H1 (cell line): ENCODE measurements around the gene ANGPTL4. TPM values are rescaled to one million over a fixed set of nuclear protein-coding genes. Genes with fewer than 3 reads are reported as not detected.

Source experiments
- CTCF ChIA-PET: fragments of 300-600 bp; sonication (Branson Sonifier 250); formaldehyde crosslinking; loops from one replicate; lab custom pipeline; 2021; ENCODE audit not compliant: partially characterized antibody; lab: Charles Lee
- POLR2A ChIA-PET: fragments of 300-600 bp; sonication (Branson Sonifier 250); formaldehyde crosslinking; loops from one replicate; lab custom pipeline; 2021; ENCODE audit warnings: inconsistent platforms; ENCODE audit not compliant: partially characterized antibody; lab: Charles Lee
- DNase-seq, 2 experiments: peaks; one replicate each; pipeline versions ENCODE4 v3.0.0 to v3.0.0-alpha.2; 2010 to 2022; ENCODE audit warnings: low spot score in 2 of 2, low read depth in 1 of 2, mixed read lengths in 1 of 2
- FAIRE-seq: peaks from 2 replicates; lab custom pipeline; 2011; peaks lifted over from hg19 to GRCh38; lab: Jason Lieb, UNC
- H2AFZ ChIP-seq: 2 replicates; pipeline ENCODE4 v1.8.1; 2012; ENCODE audit warnings: low read length, inconsistent platforms
- H2AK5ac ChIP-seq: 2 replicates; pipeline ENCODE4 v1.6.1; 2013; ENCODE audit warnings: low read depth, low read length
- H2BK120ac ChIP-seq: replicated peaks from 2 replicates; pipeline ENCODE3; 2013; ENCODE audit warnings: low read depth, low read length, inconsistent platforms
- H2BK12ac ChIP-seq: 2 replicates; pipeline ENCODE4 v1.6.1; 2013; ENCODE audit warnings: low read depth, low read length
- H2BK15ac ChIP-seq: 2 replicates; pipeline ENCODE4 v1.6.1; 2013; ENCODE audit warnings: low read length
- H2BK20ac ChIP-seq: 2 replicates; pipeline ENCODE4 v1.6.1; 2013; ENCODE audit warnings: low read length
- H2BK5ac ChIP-seq: 2 replicates; pipeline ENCODE4 v1.6.1; 2013; ENCODE audit warnings: low read depth, low read length
- H3K14ac ChIP-seq: 2 replicates; pipeline ENCODE4 v1.6.1; 2013; ENCODE audit warnings: inconsistent platforms; ENCODE audit not compliant: insufficient read length
- H3K18ac ChIP-seq: 2 replicates; pipeline ENCODE4 v1.6.1; 2013; ENCODE audit warnings: low read length; ENCODE audit errors: extremely low read depth
- H3K23ac ChIP-seq: 2 replicates; pipeline ENCODE4 v1.6.1; 2013; ENCODE audit warnings: inconsistent platforms; ENCODE audit not compliant: insufficient read length
- H3K23me2 ChIP-seq: 2 replicates; pipeline ENCODE4 v1.6.1; 2013; ENCODE audit warnings: low read depth, low read length
- H3K27ac ChIP-seq: 2 replicates; pipeline ENCODE4 v1.6.1; 2011; ENCODE audit warnings: low read depth, low read length, inconsistent platforms
- H3K27me3 ChIP-seq, 4 experiments: replicated peaks in 1 of 4; 1 replicate in 1 of 4; 2 replicates in 3 of 4; pipeline versions ENCODE4 v1.6.1 to v1.8.1; 2011 to 2013; ENCODE audit warnings: low read length in 3 of 4, mild to moderate bottlenecking in 3 of 4, inconsistent platforms in 2 of 4, mixed read lengths in 2 of 4, moderate library complexity in 1 of 4; ENCODE audit not compliant: control insufficient read depth in 3 of 4, insufficient read depth in 3 of 4; ENCODE audit errors: extremely low read depth in 1 of 4
- H3K36me3 ChIP-seq, 4 experiments: 2 replicates each; pipeline versions ENCODE4 v1.6.1 to v1.8.1; 2011 to 2013; ENCODE audit warnings: mild to moderate bottlenecking in 4 of 4, low read length in 3 of 4, moderate library complexity in 2 of 4, control low read depth in 1 of 4, inconsistent platforms in 1 of 4; ENCODE audit not compliant: insufficient read depth in 4 of 4, control insufficient read depth in 2 of 4
- H3K4ac ChIP-seq: replicated peaks from 2 replicates; pipeline ENCODE3; 2013; ENCODE audit warnings: low read length, low read depth, mixed read lengths, inconsistent platforms; ENCODE audit not compliant: insufficient read length
- H3K4me1 ChIP-seq, 4 experiments: replicated peaks in 1 of 4; 1 replicate in 1 of 4; 2 replicates in 3 of 4; pipeline versions ENCODE4 v1.6.1 to v1.8.1; 2011 to 2013; ENCODE audit warnings: low read length in 3 of 4, inconsistent platforms in 2 of 4, mixed read lengths in 1 of 4; ENCODE audit not compliant: insufficient read depth in 4 of 4, control insufficient read depth in 3 of 4
- H3K4me2 ChIP-seq, 2 experiments: 2 replicates each; pipeline versions ENCODE4 v1.6.1 to v1.8.1; 2011 to 2013; ENCODE audit warnings: low read depth in 2 of 2, low read length in 2 of 2, control low read depth in 1 of 2, inconsistent platforms in 1 of 2, mild to moderate bottlenecking in 1 of 2; ENCODE audit not compliant: insufficient read depth in 1 of 2
- H3K4me3 ChIP-seq, 4 experiments: fragments of 200-600, 300-600 bp in 1 of 4; sonication (generic), shearing (Covaris generic), sonication (Bioruptor Twin) in 1 of 4; 2 replicates each; pipeline versions ENCODE4 v1.5.1 to v1.8.1; 2011 to 2016; ENCODE audit warnings: low read length in 4 of 4, low read depth in 3 of 4, control low read depth in 2 of 4, inconsistent platforms in 2 of 4, mild to moderate bottlenecking in 2 of 4, mixed read lengths in 1 of 4, moderate library complexity in 1 of 4; ENCODE audit not compliant: insufficient read depth in 2 of 4; ENCODE audit errors: extremely low read depth in 1 of 4
- H3K56ac ChIP-seq: replicated peaks from 2 replicates; pipeline ENCODE3; 2013; ENCODE audit warnings: low read depth, mild to moderate bottlenecking, mixed read lengths, low read length, inconsistent platforms; ENCODE audit not compliant: insufficient read length
- H3K79me1 ChIP-seq: 2 replicates; pipeline ENCODE4 v1.6.1; 2013; ENCODE audit warnings: low read depth, low read length, control low read depth
- H3K79me2 ChIP-seq, 2 experiments: 2 replicates each; pipeline versions ENCODE4 v1.6.1 to v1.8.1; 2012 to 2013; ENCODE audit warnings: low read length in 2 of 2, mild to moderate bottlenecking in 2 of 2, inconsistent platforms in 1 of 2; ENCODE audit not compliant: insufficient read depth in 2 of 2, control insufficient read depth in 1 of 2
- H3K9ac ChIP-seq, 4 experiments: replicated peaks in 1 of 4; 1 replicate in 1 of 4; 2 replicates in 3 of 4; pipeline versions ENCODE4 v1.6.1 to v1.8.1; 2011 to 2013; ENCODE audit warnings: low read depth in 3 of 4, low read length in 3 of 4, control low read depth in 2 of 4, mild to moderate bottlenecking in 2 of 4, moderate library complexity in 2 of 4, inconsistent platforms in 1 of 4; ENCODE audit errors: extremely low read depth in 1 of 4
- H3K9me3 ChIP-seq, 2 experiments: 2 replicates each; pipeline versions ENCODE4 v1.6.1 to v1.8.1; 2012 to 2013; ENCODE audit warnings: mild to moderate bottlenecking in 2 of 2, moderate library complexity in 2 of 2, control low read depth in 1 of 2, inconsistent platforms in 1 of 2, low read depth in 1 of 2, low read length in 1 of 2, mixed read lengths in 1 of 2; ENCODE audit not compliant: insufficient read depth in 2 of 2
- H4K20me1 ChIP-seq, 2 experiments: replicated peaks in 1 of 2; 2 replicates each; pipeline versions ENCODE3 to v1.8.1; 2011 to 2013; ENCODE audit warnings: inconsistent platforms in 2 of 2, low read length in 2 of 2, mild to moderate bottlenecking in 1 of 2; ENCODE audit not compliant: insufficient read depth in 2 of 2, control insufficient read depth in 1 of 2
- H4K5ac ChIP-seq: 2 replicates; pipeline ENCODE4 v1.6.1; 2013; ENCODE audit warnings: low read length, low read depth, mixed read lengths, inconsistent platforms; ENCODE audit not compliant: insufficient read length
- H4K8ac ChIP-seq: 2 replicates; pipeline ENCODE4 v1.8.0; 2013; ENCODE audit warnings: mild to moderate bottlenecking, moderate library complexity, low read length, inconsistent platforms; ENCODE audit not compliant: insufficient read depth; ENCODE audit errors: extremely low read depth
- H4K91ac ChIP-seq: replicated peaks from 2 replicates; pipeline ENCODE3; 2013; ENCODE audit warnings: low read length, mixed read lengths, inconsistent platforms; ENCODE audit not compliant: insufficient read length
- CEBPB ChIP-seq: IDR thresholded peaks from 2 replicates; pipeline ENCODE4 v1.6.1; 2012; ENCODE audit warnings: low read depth, low read length
- MAFK ChIP-seq: IDR thresholded peaks from 2 replicates; pipeline ENCODE4 v1.6.1; 2012; ENCODE audit warnings: low read depth, mild to moderate bottlenecking, improper control_type of control experiment, low read length
- NANOG ChIP-seq: IDR thresholded peaks from 2 replicates; pipeline ENCODE4 v1.6.1; 2011; ENCODE audit warnings: low read length, low read depth, mild to moderate bottlenecking, inconsistent platforms; ENCODE audit not compliant: insufficient read depth, poor library complexity, severe bottlenecking
- PHF8 ChIP-seq: fragments of 200-600 bp; sonication (generic); conservative IDR thresholded peaks from 2 replicates; pipeline ENCODE4 v1.7.1; 2012; ENCODE audit warnings: low read depth, mild to moderate bottlenecking, inconsistent platforms, low read length, moderate library complexity
- POLR2A ChIP-seq, 2 experiments: IDR thresholded peaks; 1 replicate in 1 of 2; 2 replicates in 1 of 2; pipeline ENCODE4 v1.6.1; 2011; ENCODE audit warnings: low read depth in 2 of 2, low read length in 2 of 2, mild to moderate bottlenecking in 2 of 2; ENCODE audit errors: control extremely low read depth in 1 of 2
- RNF2 ChIP-seq: fragments of 200-900, 300-1000 bp; sonication (generic); IDR thresholded peaks from 2 replicates; pipeline ENCODE4 v1.7.1; 2016; ENCODE audit warnings: borderline replicate concordance, low read depth, mild to moderate bottlenecking, antibody characterized with exemption, low read length; ENCODE audit not compliant: poor library complexity, severe bottlenecking; ENCODE audit errors: missing control alignments
- SIN3A ChIP-seq, 2 experiments: IDR thresholded peaks in 1 of 2; conservative IDR thresholded peaks in 1 of 2; 2 replicates each; pipeline ENCODE4 v1.6.1; 2011 to 2012; ENCODE audit warnings: low read length in 2 of 2, improper control_type of control experiment in 1 of 2, low read depth in 1 of 2, mild to moderate bottlenecking in 1 of 2
- TAF7 ChIP-seq: optimal IDR thresholded peaks from 2 replicates; pipeline ENCODE3; 2011; ENCODE audit warnings: low read depth, mild to moderate bottlenecking, inconsistent platforms, low read length, moderate library complexity, borderline replicate concordance
- TEAD4 ChIP-seq: IDR thresholded peaks from 2 replicates; pipeline ENCODE4 v1.6.1; 2012; ENCODE audit warnings: low read depth, low read length, inconsistent platforms, mixed read lengths
- WGBS, 2 experiments: shearing (Covaris generic) in 1 of 2; methylation state at CpG; one replicate each; pipeline versions ENCODE4 v1.1.6 to v1.1.7; 2013 to 2015; ENCODE audit warnings: low lambda C conversion rate in 2 of 2, mixed read lengths in 2 of 2, inconsistent platforms in 1 of 2, low coverage in 1 of 2, missing lambda C conversion rate in 1 of 2; ENCODE audit not compliant: insufficient replicate concordance in 2 of 2, insufficient coverage in 1 of 2, insufficient read length in 1 of 2; ENCODE audit errors: extremely low coverage in 1 of 2, missing lambda C conversion rate in 1 of 2; 5-methylcytosine and 5-hydroxymethylcytosine counted together
- polyA plus RNA-seq, 7 experiments: library from polyadenylated mRNA; depleted of rRNA in 3 of 7; stranded (reverse) in 5 of 7; unstranded in 2 of 7; fragments of >200 nt in 5 of 7; fragments of 200-250 nt in 2 of 7; gene quantifications; 1 replicate in 5 of 7; 2 replicates in 1 of 7; 4 replicates in 1 of 7; pipeline versions ENCODE4 v1.2.1 to v1.2.3, GENCODE V29; 2011 to 2013; ENCODE audit warnings: missing spikeins in 2 of 7, mixed read lengths in 2 of 7
- total RNA-seq: library from RNA; stranded (reverse); fragmentation: NEBNext Ultra II Directional; extraction: Animal tissue kit (Norgen Biotek cat#: 25700); gene quantifications from 2 replicates; pipeline ENCODE4 v1.2.1, GENCODE V29; 2021
- TF ChIP-seq, protein P1 (sequence below): IDR thresholded peaks from 2 replicates; pipeline ENCODE4 v1.6.1; 2011; ENCODE audit warnings: low read depth, mild to moderate bottlenecking, low read length; ENCODE audit not compliant: insufficient read depth

The ANGPTL4 gene
- total and polyA plus RNA-seq, 2 of the 8 experiments (the other 6 are each of a cell fraction or from before 2014, with no cell fraction given), result 2.3 to 6.5 TPM

- POLR2A ChIA-PET, result interaction anchor here (0.6 to 5.6 kb wide), 15 partner anchors 9 to 128 kb away, joined by 3 to 71 read pairs (median 4); partner anchors contain the start of genes ANGPTL4, KANK3, MARCHF2 and NDUFA7
- H3K27me3 ChIP-seq, result no peaks in the 10 kb centered on the region
- peaks cover 0 to 10% (median 4%) of the 10 kb centered on the region in 4 experiments; a peak in 6 of 7 replicates for H3K4me1 ChIP-seq
- H4K5ac ChIP-seq, result no peak overlapping the region
- no peak overlapping the region for H2BK5ac ChIP-seq
- H4K91ac ChIP-seq, result no peak overlapping the region
- no peak for FAIRE-seq
- H2BK15ac ChIP-seq, result no peak overlapping the region
- H3K79me2 ChIP-seq, result peaks cover 7 to 61% of the 10 kb centered on the region in 2 experiments
- H3K79me1 ChIP-seq, result peaks cover 24% of the 10 kb centered on the region
- no peak overlapping the region; a peak in 1 of 4 replicates for H3K4me2 ChIP-seq
- CTCF ChIA-PET, result interaction anchor here (0.8 to 5.5 kb wide), 6 partner anchors 9 to 44 kb away, joined by 3 to 47 read pairs (median 8); partner anchors contain the start of gene MARCHF2
- WGBS, 2 experiments, result 81% methylated on average over 11 of the region's 11 CpGs; no CpG with 5 or more reads in 1 of the 2 experiments
- no peak overlapping the region for H3K18ac ChIP-seq
- no peak overlapping the region for H4K8ac ChIP-seq
- DNase-seq, result no peak
- H2BK120ac ChIP-seq, result no peak overlapping the region
- H4K20me1 ChIP-seq, result peaks cover 7 to 17% of the 10 kb centered on the region in 2 experiments
- no peak overlapping the region for H3K23ac ChIP-seq
- H2BK12ac ChIP-seq, result no peak overlapping the region
- no peak overlapping the region for H2BK20ac ChIP-seq
- H3K9ac ChIP-seq, result no peak overlapping the region
- no peaks in the 10 kb centered on the region for H3K9me3 ChIP-seq
- H3K27ac ChIP-seq, result no peak overlapping the region
- no peak overlapping the region for H3K14ac ChIP-seq
- H2AFZ ChIP-seq, result no peak overlapping the region
- no peak for TF ChIP-seq MAFK
- no peak for TF ChIP-seq CEBPB
- TF ChIP-seq TEAD4, result no peak
- no peak for TF ChIP-seq TAF7
- no peak for TF ChIP-seq NANOG
- no peak for TF ChIP-seq SIN3A (conservative IDR thresholded peaks at IDR 0.05 in 1 of 2, IDR thresholded peaks at IDR 0.05 in 1 of 2; ENCODE audit: low read depth in 1 of 2, low read length in 2 of 2)
- no peak for TF ChIP-seq PHF8
- TF ChIP-seq POLR2A (IDR thresholded peaks at IDR 0.05; ENCODE audit: control extremely low read depth in 1 of 2, low read depth in 2 of 2, low read length in 2 of 2), result no peak
- TF ChIP-seq RNF2, result no peak
- TF ChIP-seq, protein P1, sequence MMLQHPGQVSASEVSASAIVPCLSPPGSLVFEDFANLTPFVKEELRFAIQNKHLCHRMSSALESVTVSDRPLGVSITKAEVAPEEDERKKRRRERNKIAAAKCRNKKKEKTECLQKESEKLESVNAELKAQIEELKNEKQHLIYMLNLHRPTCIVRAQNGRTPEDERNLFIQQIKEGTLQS, result no peak
- H3K23me2 ChIP-seq, result no peaks in the 10 kb centered on the region
- H3K56ac ChIP-seq, result no peak overlapping the region
- H3K4me3 ChIP-seq, result no peak overlapping the region
- H2AK5ac ChIP-seq, result no peak overlapping the region
- H3K36me3 ChIP-seq, result no peaks in the 10 kb centered on the region; a peak in 1 of 8 replicates
- H3K4ac ChIP-seq, result no peak overlapping the region
Observed at GRCh38 chr19:8392017-8392591, 28.1 kb downstream of the ANGPTL4 start.
